Measurements from ENCODE around the gene CCDC121. TPM values are rescaled to one million over a fixed set of nuclear protein-coding genes. Genes with fewer than 3 reads are reported as not detected.

Gene CCDC121, protein sequence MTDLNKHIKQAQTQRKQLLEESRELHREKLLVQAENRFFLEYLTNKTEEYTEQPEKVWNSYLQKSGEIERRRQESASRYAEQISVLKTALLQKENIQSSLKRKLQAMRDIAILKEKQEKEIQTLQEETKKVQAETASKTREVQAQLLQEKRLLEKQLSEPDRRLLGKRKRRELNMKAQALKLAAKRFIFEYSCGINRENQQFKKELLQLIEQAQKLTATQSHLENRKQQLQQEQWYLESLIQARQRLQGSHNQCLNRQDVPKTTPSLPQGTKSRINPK
- total RNA-seq: 1.7 and 3.1 TPM in 2 replicates

GRCh38 chr2:27628767-27629709 is at the start of gene CCDC121, which contains the start of gene GPN1:
TSS of gene CCDC121 (minus strand) at chr2:27629012. CDS start at chr2:27627799, 1,213 bp downstream.
TSS of gene GPN1 (plus strand) at chr2:27629050. CDS start at chr2:27629059, 9 bp downstream.

GRCh38 chr2:27663285-27664153 is 34.7 kb upstream of the CCDC121 start, which contains the start of the genes SLC4A1AP and SUPT7L:
TSS of gene SLC4A1AP (plus strand) at chr2:27663889. CDS start at chr2:27663915, 26 bp downstream.
TSS of gene SUPT7L (minus strand) at chr2:27663614. CDS start at chr2:27662192, 1,422 bp downstream.

DNA sequence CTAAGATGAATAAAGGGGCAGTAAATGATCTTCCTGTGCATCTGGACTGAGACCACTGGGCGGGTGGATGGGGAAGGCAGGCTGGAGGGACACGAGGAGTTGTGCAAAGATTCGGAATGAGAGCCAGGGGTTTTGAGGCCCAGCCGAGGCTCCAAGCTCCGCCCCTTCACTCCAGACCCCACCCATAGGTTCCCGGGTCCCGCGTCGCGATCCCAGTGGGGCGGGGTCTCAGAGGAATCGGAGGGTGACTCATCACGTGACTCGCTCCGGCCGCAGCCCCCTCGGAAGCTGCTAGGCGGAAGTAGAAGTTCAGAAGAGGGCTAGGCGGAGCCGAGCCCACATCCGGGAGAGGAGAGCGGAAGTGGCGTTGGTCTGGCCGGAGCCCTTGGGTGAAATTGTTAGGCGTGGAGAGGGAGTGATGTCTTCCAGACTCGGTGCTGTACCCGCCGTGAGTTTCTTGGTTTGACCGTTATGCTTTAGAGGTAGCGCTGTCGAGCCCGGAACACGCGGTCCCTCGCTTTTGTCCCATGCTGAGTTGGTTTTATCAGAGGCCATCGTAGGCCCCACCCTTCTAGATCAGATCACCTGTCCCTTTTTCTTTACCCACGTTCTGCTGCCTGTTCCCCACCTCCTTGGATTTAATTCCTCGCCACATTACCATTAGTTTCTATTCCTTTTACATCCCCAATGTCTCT is 46.0 kb downstream of the CCDC121 start, which contains the start of gene ZNF512:
ZNF512 (plus strand) TSS at position 348 of the 695 bp plus-strand sequence; CDS start at position 419, 71 bp downstream.

Other genes starting within 250 kb of the CCDC121 start
- 9.3 and 10.1 TPM in 2 replicates for gene ZNF513, start 248.3 kb downstream of the CCDC121 start, total RNA-seq
- 52.3 and 72.1 TPM in 2 replicates for gene PPM1G, start 219.4 kb downstream of the CCDC121 start, total RNA-seq
- 98.9 and 122 TPM in 2 replicates for gene NRBP1, start 200.4 kb downstream of the CCDC121 start, total RNA-seq
- gene KRTCAP3, start 186.6 kb downstream of the CCDC121 start, total RNA-seq: not detected in 2 replicates
- gene IFT172, start 139.3 kb downstream of the CCDC121 start, total RNA-seq: 35.2 and 40.4 TPM in 2 replicates
- gene FNDC4, start 133.8 kb downstream of the CCDC121 start, total RNA-seq: 21.7 and 34.7 TPM in 2 replicates
- gene GCKR, start 132.2 kb downstream of the CCDC121 start, total RNA-seq: 0.17 and 1.0 TPM in 2 replicates
- 30.9 and 42.0 TPM in 2 replicates for gene ZNF512, start 46.0 kb downstream of the CCDC121 start, total RNA-seq
- gene GPN1, start within 50 bp of the CCDC121 start, total RNA-seq: 32.1 and 52.2 TPM in 2 replicates
- 14.9 and 22.8 TPM in 2 replicates for gene SUPT7L, start 34.6 kb upstream of the CCDC121 start, total RNA-seq
- 28.1 and 38.7 TPM in 2 replicates for gene SLC4A1AP, start 34.9 kb upstream of the CCDC121 start, total RNA-seq
- 32.3 and 88.9 TPM in 2 replicates for gene MRPL33, start 142.7 kb upstream of the CCDC121 start, total RNA-seq

Measured in smooth muscle cell of trachea (primary cell).